Duodenal mucosa (tissue), 2 donors: ENCODE measurements around the gene GATB.

ENCODE experiments used
- H3K27ac ChIP-seq: one replicate; pipeline ENCODE4 v1.7.0; 2013; ENCODE audit warnings: low read depth, low read length
- H3K27me3 ChIP-seq, 2 donors: one replicate each; pipeline ENCODE4 v1.7.0; 2013; ENCODE audit warnings: low read length in 2 of 2, control low read depth in 1 of 2; ENCODE audit not compliant: insufficient read depth in 2 of 2, control insufficient read depth in 1 of 2
- H3K36me3 ChIP-seq, 2 donors: one replicate each; pipeline ENCODE4 v1.7.0; 2013; ENCODE audit warnings: low read length in 2 of 2, control low read depth in 1 of 2; ENCODE audit not compliant: insufficient read depth in 2 of 2, control insufficient read depth in 1 of 2
- H3K4me1 ChIP-seq, 2 donors: one replicate each; pipeline ENCODE4 v1.7.0; 2013; ENCODE audit warnings: low read length in 2 of 2, control low read depth in 1 of 2; ENCODE audit not compliant: insufficient read depth in 2 of 2, control insufficient read depth in 1 of 2
- H3K4me3 ChIP-seq, 2 donors: one replicate each; pipeline ENCODE4 v1.7.0; 2013; ENCODE audit warnings: low read length in 2 of 2, low read depth in 1 of 2
- H3K9ac ChIP-seq, 2 donors: one replicate each; pipeline ENCODE4 v1.7.0; 2013; ENCODE audit warnings: low read length in 2 of 2, low read depth in 1 of 2
- H3K9me3 ChIP-seq, 2 donors: one replicate each; pipeline ENCODE4 v1.7.0; 2013; ENCODE audit warnings: low read length in 2 of 2, control low read depth in 1 of 2; ENCODE audit not compliant: control insufficient read depth in 1 of 2

Gene GATB

DNA sequence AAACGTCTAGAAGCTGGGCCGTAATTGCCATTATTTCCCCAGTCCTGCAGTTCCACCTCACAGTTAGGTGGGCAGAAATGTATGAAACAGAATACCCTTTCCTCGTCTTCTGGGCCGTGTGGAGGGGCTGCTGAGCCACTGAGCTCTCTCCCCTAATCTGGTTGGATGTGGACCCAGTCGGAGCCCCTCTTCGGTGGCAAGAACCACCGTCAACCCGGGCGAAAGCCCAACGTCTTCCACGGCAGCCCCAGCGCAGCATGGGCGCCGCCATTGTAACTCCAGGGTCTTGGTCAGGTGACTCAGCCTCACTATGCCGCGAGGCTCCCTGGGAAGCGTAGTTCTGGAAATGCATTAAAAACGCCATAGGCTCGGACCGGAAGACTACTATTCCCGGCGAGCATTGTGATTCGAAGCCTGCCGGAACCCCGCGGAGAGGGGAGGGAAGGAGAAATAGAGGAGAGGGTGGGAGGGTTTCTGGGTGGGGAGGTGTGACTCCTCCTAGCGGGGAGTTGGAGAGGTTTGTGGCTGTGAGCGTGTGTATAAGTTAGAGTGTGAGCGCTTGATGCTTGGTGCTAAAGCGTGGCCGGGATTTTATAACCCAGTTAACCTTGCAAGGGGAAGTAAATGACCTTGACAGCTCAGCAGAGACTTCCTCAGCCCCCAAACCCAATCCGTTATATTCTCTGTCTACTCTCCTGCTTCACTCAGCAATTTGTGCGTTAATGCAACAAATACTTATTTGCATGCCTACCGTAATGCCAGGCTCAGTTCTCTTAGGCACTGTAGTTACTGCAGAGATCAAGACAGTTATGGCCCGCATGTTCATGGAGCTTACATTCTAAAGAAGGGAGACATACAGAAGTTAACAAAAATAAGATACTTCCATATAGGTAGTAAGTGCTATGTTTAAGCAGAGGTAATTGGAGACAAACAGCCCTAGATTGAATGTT, at the start of gene GATB:
Gene GATB, minus strand, starts transcription at position 296 of the 950 bp plus-strand sequence. Its CDS starts 25 bp downstream, at position 271.
- no peaks in the 10 kb centered on the region for H3K9me3 ChIP-seq
- H3K9ac ChIP-seq, result peak within 1 kb of the TSS; percentile 63 to 80
- H3K36me3 ChIP-seq, result peaks cover 0 to 2% of the 10 kb centered on the region in 2 donors
- peak within 1 kb of the TSS; percentile 78 to 97 for H3K4me3 ChIP-seq
- no peak within 1 kb of the TSS for H3K27ac ChIP-seq
- peaks cover 11 to 12% of the 10 kb centered on the region in 2 donors for H3K4me1 ChIP-seq
- no peaks in the 10 kb centered on the region for H3K27me3 ChIP-seq

DNA sequence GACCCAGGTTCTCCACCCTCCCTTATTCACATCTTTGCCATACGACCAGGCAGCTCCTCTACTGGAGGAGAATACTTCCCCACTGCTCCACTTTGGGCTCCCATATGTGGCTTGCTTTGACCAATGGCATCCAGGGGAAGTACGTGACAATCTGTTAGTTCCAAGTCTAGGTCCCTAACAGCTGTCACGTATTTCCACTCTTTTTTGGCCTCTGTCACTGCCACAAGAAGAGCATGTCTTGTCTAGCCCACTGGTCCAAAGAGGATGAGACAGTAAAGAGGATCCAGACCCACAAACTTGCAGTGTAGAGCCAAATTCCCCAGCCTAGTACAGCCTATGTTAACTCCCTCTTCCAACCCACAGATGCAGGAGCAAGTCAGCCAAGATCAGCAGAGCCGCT, 49.7 kb upstream of the GATB start:
- H3K27ac ChIP-seq, result no peak overlapping the region
- no peak overlapping the region for H3K4me3 ChIP-seq
- H3K9ac ChIP-seq, result no peak overlapping the region
- no peaks in the 10 kb centered on the region for H3K36me3 ChIP-seq
- peaks cover 11 to 18% of the 10 kb centered on the region in 2 donors for H3K4me1 ChIP-seq
- no peaks in the 10 kb centered on the region for H3K9me3 ChIP-seq
- no peaks in the 10 kb centered on the region for H3K27me3 ChIP-seq

DNA sequence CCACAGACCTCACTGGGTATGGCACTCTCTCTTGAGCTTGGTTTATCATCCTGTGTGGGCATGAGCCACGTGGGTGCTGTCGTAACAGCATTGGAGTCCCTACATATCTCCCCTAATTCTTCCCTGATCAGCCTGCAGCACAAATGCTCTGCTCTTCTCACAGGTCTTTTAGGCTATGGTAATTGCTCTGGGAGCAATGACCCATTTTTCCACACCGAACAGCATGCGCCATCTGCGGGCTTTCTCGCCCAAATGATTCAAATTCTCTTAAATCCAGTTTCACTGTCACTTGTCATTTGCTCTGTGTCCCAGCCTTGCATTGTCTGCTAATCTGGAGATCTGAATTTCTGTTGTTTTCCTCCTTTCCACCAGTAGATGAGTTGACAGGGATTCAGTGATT, 48.9 kb upstream of the GATB start:
- Histone ChIP-seq H3K9me3 (no peaks in the 10 kb centered on the region), H3K27ac (no peak overlapping the region), H3K27me3 (no peaks in the 10 kb centered on the region), H3K4me3 (no peak overlapping the region), H3K36me3 (no peaks in the 10 kb centered on the region), H3K4me1 (peaks cover 11 to 18% of the 10 kb centered on the region in 2 donors), H3K9ac (no peak overlapping the region)

- no peaks in the 10 kb centered on the region for H3K9me3 ChIP-seq
- no peaks in the 10 kb centered on the region for H3K36me3 ChIP-seq
- peaks cover 11 to 18% of the 10 kb centered on the region in 2 donors for H3K4me1 ChIP-seq
- no peak overlapping the region for H3K27ac ChIP-seq
- no peak overlapping the region for H3K4me3 ChIP-seq
- no peaks in the 10 kb centered on the region for H3K27me3 ChIP-seq
- no peak overlapping the region for H3K9ac ChIP-seq
These were observed 47.7 kb upstream of the GATB start for GRCh38 chr4:151808542-151808941.

GRCh38 chr4:151808120-151808529, 47.3 kb upstream of the GATB start:
- H3K9me3 ChIP-seq, result no peaks in the 10 kb centered on the region
- H3K27ac ChIP-seq, result no peak overlapping the region

GRCh38 chr4:151807220-151807619, 46.4 kb upstream of the GATB start:
- Histone ChIP-seq H3K27ac (no peak overlapping the region), H3K4me3 (no peak overlapping the region), H3K4me1 (peaks cover 11 to 18% of the 10 kb centered on the region in 2 donors), H3K36me3 (no peaks in the 10 kb centered on the region), H3K9ac (no peak overlapping the region), H3K27me3 (no peaks in the 10 kb centered on the region), H3K9me3 (no peaks in the 10 kb centered on the region)

More at GRCh38 chr4:151808120-151808529, 47.3 kb upstream of the GATB start:
- no peak overlapping the region for H3K9ac ChIP-seq
- no peaks in the 10 kb centered on the region for H3K27me3 ChIP-seq
- H3K4me1 ChIP-seq, result peaks cover 11 to 18% of the 10 kb centered on the region in 2 donors
- no peaks in the 10 kb centered on the region for H3K36me3 ChIP-seq
- H3K4me3 ChIP-seq, result no peak overlapping the region

- Histone ChIP-seq H3K27ac (no peak overlapping the region), H3K4me3 (no peak overlapping the region), H3K36me3 (no peaks in the 10 kb centered on the region), H3K9me3 (no peaks in the 10 kb centered on the region), H3K27me3 (no peaks in the 10 kb centered on the region), H3K4me1 (peaks cover 11 to 18% of the 10 kb centered on the region in 2 donors), H3K9ac (no peak overlapping the region)
These were observed 45.7 kb upstream of the GATB start for GRCh38 chr4:151806511-151806927.

DNA sequence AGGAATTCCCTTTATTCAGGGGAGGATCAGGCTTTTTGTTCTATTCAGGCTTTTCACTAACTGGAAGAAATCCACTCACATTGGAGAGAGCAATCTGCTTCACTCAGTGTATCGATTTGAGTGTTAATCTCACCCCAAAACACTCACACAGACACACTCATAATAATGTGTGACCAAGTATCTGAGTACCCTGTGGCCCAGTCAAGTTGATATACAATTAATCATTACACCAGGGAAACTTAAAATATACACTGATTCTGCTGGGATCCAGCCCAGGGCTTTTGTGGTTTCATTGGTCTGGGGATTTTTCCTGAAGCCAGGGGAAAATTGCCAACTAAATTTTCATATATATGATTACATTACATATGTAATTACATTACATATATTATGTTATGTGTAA, 44.0 kb upstream of the GATB start:
- Histone ChIP-seq H3K9ac (no peak overlapping the region), H3K27ac (no peak overlapping the region), H3K9me3 (no peaks in the 10 kb centered on the region), H3K4me3 (no peak overlapping the region), H3K36me3 (no peaks in the 10 kb centered on the region), H3K4me1 (peaks cover 18 to 25% of the 10 kb centered on the region in 2 donors), H3K27me3 (no peaks in the 10 kb centered on the region)

DNA sequence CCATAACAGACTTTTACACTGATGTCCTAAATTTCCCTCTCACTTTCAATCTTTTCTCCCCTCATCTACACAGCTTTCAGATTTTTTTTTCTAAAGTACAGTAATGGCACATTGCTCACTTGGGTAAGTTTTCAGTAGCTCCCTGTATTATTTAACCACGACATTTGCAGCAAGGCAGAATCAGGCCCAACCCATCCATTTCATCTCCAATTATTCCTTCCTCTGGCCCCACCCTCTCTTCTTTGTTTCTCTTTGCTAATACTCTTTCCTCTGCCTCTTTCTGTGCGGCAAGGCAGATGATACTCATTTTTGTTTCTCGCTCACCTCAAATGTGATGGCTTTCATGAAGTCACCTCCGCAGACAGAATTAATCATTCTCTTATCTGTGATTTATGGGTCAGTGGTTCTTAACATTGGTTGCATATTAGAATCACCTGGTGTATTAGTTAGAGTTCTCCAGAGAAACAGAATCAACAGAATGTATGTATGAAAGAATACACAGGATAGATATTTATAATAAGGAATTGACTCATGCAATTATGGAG, 43.4 kb upstream of the GATB start:
- no peak overlapping the region for H3K4me3 ChIP-seq
- H3K36me3 ChIP-seq, result no peaks in the 10 kb centered on the region
- H3K9me3 ChIP-seq, result no peaks in the 10 kb centered on the region
- no peak overlapping the region for H3K9ac ChIP-seq
- H3K27ac ChIP-seq, result no peak overlapping the region
- H3K27me3 ChIP-seq, result no peaks in the 10 kb centered on the region
- H3K4me1 ChIP-seq, result peaks cover 20 to 32% of the 10 kb centered on the region in 2 donors

DNA sequence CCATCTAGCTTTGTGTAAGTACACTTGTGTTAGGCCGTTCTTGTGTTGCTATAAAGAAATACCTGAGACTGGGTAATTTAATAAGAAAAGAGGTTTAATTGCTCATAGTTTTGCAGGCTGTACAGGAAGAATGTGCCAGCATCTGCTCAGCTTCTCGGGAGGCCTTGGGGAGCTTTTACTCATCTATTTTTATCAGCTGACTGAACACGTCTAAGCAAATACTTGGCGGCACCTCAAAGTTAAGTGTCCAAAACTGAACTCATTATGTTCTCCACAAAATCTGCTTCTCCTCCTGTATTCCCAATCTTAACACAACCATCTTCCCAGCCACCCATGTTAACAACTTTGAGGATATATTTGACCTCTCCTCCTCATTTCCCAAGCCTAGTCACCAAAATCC, 42.4 kb upstream of the GATB start:
- H3K4me1 ChIP-seq, result peaks cover 28 to 38% of the 10 kb centered on the region in 2 donors
- H3K9ac ChIP-seq, result no peak overlapping the region
- H3K9me3 ChIP-seq, result no peaks in the 10 kb centered on the region
- H3K36me3 ChIP-seq, result no peaks in the 10 kb centered on the region
- no peak overlapping the region for H3K27ac ChIP-seq
- H3K4me3 ChIP-seq, result no peak overlapping the region
- H3K27me3 ChIP-seq, result no peaks in the 10 kb centered on the region
